Amniotic stem cell (primary cell): ENCODE data around the gene SOX15.
A peak's percentile ranks its signal among the peaks of the same experiment; 100 is the strongest.

Experiments
- DNase-seq: peaks from one replicate; lab custom pipeline; 2025; lab: John Stamatoyannopoulos, UW

Gene SOX15

DNA sequence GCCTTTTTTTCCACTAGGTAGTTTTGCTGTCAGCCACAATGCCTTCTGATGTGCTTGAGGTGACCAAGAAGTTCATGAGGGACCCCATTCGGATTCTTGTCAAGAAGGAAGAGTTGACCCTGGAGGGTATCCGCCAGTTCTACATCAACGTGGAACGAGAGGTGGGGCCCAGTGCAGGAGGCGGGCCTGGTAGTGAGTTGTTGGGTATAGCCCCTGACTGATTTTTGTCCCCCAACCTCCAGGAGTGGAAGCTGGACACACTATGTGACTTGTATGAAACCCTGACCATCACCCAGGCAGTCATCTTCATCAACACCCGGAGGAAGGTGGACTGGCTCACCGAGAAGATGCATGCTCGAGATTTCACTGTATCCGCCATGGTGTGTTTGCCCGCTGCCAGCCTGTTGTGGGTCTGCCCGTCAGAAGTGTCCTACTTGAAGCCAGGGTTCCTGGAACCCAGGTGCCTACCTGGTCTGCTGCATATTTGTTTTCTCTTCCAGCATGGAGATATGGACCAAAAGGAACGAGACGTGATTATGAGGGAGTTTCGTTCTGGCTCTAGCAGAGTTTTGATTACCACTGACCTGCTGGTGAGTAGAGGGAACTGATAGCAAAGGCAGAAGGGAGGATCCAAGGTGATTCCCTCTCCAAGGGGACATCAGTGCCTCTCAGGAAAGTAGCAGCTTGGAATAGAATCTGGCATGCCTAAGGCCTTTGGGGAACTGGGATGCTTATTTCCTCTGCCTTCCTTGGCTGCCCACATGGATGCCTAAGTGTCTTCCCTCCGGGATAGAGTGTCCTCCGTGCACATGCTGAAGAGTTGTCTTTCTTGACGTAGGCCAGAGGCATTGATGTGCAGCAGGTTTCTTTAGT lies 12.3 kb downstream of the SOX15 start:
- no peak for DNase-seq

DNA sequence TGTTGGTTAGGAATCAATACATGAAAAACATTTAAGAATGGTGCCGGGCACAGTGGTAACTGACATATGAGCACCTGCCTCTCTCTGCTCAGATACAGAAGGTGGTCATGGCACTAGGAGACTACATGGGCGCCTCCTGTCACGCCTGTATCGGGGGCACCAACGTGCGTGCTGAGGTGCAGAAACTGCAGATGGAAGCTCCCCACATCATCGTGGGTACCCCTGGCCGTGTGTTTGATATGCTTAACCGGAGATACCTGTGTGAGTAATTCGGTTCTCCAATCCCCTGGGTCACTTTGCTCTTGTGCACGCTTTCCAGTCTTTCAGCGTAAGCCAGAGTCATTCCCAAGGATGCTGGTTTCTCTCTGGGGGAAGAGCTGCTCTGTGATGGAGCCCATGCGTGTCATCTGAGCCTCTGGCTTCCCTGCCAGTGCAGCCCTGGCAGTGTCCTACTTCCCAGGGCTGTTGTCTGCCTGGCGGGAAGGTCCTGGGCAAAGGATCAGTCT lies 13.4 kb downstream of the SOX15 start:
- DNase-seq = no peak

DNA sequence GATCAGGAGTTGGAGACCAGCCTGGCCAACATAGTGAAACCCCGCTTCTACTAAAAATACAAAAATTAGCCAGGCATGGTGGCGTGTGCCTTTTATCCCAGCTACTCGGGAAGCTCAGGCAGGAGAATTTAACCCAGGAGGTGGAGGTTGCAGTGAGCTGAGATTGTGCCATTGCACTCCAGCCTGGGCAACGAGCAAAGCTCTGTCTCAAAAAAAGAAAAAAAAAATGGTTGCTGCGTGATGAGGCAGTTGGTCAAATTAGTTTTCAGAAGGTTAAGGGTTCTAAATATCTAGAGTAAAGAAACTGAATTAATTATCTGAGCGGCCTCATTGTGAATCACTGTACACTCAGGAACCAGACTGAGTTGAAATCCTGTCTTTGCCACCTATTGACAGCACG lies 13.9 kb downstream of the SOX15 start:
- no peak for DNase-seq

DNA sequence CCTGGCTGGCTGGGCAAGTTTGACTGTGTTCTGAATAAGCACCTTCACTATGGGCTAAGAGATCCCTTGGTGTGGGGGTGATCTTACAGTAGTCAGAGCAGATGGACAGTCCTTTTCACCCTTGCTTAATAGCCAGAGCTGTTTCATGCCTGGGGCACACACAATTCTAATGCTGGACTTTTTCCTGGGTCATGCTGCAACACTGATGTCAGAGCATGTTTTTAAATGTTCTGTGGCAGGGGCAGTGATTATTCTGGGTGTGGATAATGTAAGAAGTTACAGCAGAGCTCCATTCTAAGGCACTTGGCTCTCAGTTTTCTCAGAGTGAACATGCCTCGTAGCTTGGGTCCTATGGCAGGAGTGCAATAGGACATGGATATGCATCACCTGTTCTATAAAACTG lies 14.4 kb downstream of the SOX15 start:
- DNase-seq = no peak

DNA sequence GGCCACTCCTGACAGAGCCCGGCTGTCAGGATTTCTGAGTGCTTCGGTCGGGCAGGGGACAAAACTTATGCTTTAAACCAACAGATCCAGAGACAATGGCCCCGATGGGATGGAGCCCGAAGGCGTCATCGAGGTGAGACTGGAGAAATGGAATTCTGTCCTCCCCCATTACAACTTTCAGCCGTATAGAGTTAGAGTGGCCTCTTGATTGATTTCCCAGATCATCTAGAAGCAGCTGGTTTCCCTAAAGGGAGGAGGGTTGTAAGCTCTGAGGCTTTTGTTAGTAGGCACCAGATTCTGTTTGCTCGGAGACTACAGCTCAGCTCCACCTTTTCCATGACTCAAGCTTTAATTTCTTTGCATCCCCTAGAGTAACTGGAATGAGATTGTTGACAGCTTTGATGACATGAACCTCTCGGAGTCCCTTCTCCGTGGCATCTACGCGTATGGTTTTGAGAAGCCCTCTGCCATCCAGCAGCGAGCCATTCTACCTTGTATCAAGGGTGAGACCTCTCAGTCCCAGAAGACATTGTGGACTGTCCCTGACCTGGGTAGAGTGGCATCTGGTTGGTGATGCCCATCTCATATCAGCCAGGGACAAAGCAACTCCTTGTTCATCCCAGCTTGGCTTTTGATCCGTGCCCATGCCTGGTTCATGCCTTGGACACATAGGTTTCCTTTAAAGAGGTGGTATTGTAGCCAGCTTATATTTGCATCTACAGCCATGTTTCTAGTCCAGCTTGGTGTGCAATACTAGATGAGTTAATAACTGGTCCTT lies 15.5 kb downstream of the SOX15 start:
- DNase-seq = no peak

DNA sequence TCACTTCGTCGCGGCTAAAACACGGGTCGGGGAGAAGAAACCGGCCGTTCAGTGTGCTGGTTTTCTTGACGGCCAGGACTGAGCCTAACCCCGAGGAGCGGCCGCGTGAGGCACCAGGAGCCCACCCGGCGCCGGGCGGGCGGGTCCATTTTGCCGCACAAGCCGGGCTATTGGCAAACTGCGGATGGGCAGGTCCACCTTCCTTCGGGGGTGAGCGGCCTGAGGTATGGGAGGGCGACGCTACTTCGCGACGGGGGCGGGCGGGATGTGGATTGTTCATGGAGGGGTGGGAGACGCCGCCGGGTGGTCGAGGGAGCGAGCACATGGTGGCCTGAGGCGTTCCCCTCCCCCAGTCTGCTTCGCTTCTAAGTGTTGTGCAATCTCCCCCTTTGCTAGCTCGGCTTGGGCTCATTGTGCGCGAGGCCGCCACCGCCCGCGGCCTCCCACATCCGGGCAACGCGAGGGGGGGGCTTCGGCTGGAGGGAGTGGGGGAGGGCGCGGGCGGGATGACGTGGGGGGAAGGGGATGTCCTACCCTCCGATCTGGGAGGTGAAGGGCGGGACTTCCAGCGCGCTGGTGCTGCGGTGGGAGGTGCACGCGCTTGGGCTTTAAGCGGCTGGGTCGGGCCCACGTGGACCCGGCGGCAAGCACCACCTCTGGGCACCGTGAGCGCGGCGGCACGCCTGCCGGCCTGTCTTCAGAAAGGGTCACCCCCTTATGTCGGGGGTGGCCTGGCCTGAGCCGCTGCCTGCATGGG lies 16.4 kb downstream of the SOX15 start:
- no peak for DNase-seq

DNA sequence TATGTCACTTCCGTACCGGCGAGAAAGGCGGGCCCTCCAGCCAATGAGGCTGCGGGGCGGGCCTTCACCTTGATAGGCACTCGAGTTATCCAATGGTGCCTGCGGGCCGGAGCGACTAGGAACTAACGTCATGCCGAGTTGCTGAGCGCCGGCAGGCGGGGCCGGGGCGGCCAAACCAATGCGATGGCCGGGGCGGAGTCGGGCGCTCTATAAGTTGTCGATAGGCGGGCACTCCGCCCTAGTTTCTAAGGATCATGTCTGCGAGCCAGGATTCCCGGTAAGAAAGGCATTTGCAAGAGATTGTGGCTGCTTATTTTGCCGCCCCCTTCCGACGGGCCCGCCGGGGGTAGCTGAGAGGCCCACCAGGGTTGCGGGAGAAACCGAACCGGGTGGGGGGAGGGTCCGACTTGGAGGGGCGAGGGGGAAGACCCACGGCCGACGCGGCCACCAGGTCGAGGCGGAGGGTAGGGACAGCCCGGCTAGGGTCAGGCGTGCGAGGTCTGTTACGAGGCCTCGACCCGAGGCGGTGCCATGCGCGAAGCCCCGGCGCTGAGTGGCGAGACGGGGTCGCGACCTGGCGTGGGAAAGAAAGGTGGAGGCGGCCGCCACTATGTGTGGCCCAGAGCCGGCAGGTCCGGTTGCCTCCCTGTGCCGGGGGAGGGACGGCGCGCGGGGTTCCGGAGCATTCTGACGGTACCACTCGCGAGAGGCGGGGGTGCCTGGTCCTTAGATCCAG lies 17.1 kb downstream of the SOX15 start:
- DNase-seq = peak; percentile 99

DNA sequence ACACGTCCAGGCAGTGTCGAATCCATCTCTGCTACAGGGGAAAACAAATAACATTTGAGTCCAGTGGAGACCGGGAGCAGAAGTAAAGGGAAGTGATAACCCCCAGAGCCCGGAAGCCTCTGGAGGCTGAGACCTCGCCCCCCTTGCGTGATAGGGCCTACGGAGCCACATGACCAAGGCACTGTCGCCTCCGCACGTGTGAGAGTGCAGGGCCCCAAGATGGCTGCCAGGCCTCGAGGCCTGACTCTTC lies 17.6 kb downstream of the SOX15 start:
- DNase-seq = no peak

DNA sequence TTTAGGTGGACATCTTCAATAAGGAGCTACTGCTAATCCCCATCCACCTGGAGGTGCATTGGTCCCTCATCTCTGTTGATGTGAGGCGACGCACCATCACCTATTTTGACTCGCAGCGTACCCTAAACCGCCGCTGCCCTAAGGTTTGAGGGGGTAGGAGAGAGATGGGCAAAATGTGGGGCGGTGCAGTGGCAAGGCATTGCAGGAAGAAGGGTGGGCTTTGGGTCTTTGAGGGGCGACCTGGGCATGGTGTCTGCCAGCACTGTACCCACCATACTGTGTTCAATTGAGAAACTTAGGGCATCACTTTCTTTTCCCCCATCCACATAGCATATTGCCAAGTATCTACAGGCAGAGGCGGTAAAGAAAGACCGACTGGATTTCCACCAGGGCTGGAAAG lies 19.5 kb downstream of the SOX15 start:
- DNase-seq = no peak

DNA sequence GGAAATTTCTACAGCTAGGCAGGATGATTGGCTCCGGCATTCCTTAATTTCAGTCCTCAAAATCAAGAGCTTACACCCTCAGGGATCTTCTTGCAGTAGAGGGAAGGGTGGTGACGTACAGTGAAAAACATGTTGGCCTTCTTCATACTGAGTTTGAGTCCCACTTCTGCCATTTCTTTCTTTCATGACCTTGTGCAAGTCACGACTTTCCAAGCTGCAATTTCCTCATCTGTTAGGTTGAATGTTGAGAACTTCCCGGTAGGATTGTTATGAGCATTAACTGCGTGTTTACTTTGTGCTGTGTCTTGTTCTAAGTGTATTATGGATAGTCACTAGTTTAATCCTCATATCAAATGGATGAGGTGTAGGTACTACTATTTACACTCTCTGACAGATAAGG lies 20.3 kb downstream of the SOX15 start:
- DNase-seq = no peak

DNA sequence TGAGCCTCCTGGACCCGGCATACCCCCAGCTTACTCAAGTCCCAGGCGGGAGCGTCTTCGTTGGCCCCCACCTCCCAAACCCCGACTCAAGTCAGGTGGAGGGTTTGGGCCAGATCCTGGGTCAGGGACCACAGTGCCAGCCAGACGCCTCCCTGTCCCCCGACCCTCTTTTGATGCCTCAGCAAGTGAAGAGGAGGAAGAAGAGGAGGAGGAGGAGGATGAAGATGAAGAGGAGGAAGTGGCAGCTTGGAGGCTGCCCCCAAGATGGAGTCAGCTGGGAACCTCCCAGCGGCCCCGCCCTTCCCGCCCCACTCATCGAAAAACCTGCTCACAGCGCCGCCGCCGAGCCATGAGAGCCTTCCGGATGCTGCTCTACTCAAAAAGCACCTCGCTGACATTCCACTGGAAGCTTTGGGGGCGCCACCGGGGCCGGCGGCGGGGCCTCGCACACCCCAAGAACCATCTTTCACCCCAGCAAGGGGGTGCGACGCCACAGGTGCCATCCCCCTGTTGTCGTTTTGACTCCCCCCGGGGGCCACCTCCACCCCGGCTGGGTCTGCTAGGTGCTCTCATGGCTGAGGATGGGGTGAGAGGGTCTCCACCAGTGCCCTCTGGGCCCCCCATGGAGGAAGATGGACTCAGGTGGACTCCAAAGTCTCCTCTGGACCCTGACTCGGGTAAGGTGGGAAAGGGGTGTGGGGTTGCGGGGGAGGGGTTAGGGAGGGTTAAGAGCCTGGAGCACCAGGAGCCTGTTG lies 26.6 kb downstream of the SOX15 start:
- DNase-seq = no peak

DNA sequence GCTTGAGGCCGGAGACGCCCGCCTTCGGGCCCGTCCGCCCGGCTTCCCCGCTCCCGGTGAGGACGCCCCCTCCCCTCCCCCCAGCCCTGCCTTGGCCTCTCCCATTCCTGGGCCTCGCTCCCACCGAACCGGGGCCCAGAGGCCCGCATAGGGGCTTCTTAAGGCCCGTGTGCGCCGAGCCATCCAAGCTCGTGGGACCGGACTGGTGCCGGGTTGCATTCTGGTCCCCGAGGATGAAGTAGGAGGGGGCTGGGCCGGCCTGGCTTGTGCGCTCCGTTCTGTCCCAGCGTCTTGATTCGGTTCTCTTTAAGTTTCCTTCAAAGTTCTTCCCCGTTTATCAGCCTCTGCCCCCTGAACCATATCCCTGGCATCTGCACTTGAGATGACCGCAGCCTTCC lies 27.7 kb downstream of the SOX15 start:
- no peak for DNase-seq

DNA sequence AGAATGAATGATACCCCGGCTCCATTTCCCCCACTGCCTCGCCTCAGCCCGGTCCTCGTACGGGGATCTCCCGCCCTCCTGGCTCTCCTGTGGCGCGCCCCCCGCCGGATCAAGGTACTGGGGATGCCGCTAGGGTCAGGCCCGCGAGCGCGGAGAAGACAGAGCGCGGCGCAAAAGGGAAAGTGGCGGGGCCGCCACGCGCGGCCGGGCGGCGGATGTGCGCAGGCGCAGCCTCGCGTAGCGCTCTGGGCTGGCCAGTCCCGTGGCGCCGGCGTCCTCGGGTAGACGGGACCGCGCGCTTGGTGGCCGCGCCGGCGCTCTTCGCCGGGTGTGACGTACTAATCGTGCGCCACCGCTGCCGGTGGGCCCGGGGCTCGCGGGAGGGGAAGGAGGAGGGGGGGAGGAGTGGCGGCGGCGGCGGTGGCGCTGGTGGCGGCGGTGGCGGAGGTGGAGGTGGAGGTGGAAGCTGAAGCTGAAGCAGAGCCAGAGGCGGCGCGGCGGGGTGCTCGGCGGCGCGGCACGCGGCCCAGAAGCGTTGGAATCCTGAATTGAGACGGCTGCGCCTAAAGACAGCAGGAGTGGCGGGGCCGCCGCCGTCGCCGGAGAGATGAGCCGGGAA lies 28.2 kb downstream of the SOX15 start, which contains the start of gene SENP3:
Gene SENP3, plus strand, starts transcription at position 331 of the 619 bp plus-strand sequence. CDS start 1,158 bp downstream, outside the sequence.
- DNase-seq = peak; percentile 79

DNA sequence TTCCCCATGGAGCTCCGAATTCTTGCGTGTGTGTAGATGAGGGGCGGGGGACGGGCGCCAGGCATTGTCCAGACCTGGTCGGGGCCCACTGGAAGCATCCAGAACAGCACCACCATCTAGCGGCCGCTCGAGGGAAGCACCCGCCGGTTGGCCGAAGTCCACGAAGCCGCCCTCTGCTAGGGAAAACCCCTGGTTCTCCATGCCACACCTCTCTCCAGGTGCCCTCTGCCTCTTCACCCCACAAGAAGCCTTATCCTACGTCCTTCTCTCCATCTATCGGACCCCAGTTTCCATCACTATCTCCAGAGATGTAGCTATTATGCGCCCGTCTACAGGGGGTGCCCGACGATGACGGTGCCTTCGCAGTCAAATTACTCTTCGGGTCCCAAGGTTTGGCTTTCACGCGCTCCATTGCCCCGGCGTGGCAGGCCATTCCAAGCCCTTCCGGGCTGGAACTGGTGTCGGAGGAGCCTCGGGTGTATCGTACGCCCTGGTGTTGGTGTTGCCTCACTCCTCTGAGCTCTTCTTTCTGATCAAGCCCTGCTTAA lies 28.8 kb downstream of the SOX15 start:
- peak; percentile 89 for DNase-seq

DNA sequence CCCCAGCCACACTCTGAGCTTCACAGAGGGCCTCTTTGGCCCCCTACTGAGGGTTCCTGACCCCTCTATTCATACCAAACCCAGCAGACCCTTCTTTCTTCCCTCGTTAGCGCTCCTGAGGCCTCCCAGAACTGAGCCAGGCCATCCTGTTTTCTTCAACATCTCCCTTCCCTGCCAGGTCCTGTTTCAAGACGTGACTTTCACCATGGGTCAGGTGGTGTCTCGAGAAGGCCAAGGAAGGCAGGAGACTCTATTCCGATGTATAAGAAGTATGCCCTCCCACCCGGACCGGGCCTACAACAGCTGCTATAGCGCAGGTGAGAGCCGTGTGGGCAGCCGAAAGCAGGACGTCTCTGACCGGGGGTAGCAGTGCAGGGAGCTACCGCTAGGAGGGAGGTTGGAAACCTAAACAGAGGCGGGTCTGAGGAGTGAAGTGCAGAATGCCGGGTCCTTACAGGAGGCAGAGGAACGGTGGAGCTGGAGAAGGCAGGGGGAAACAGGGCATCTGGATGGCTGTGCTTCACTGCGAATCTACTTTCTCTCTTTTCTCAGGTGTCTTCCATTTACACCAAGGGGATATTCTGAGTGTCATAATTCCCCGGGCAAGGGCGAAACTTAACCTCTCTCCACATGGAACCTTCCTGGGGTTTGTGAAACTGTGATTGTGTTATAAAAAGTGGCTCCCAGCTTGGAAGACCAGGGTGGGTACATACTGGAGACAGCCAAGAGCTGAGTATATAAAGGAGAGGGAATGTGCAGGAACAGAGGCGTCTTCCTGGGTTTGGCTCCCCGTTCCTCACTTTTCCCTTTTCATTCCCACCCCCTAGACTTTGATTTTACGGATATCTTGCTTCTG lies 29.5 kb downstream of the SOX15 start:
- DNase-seq = no peak

DNA sequence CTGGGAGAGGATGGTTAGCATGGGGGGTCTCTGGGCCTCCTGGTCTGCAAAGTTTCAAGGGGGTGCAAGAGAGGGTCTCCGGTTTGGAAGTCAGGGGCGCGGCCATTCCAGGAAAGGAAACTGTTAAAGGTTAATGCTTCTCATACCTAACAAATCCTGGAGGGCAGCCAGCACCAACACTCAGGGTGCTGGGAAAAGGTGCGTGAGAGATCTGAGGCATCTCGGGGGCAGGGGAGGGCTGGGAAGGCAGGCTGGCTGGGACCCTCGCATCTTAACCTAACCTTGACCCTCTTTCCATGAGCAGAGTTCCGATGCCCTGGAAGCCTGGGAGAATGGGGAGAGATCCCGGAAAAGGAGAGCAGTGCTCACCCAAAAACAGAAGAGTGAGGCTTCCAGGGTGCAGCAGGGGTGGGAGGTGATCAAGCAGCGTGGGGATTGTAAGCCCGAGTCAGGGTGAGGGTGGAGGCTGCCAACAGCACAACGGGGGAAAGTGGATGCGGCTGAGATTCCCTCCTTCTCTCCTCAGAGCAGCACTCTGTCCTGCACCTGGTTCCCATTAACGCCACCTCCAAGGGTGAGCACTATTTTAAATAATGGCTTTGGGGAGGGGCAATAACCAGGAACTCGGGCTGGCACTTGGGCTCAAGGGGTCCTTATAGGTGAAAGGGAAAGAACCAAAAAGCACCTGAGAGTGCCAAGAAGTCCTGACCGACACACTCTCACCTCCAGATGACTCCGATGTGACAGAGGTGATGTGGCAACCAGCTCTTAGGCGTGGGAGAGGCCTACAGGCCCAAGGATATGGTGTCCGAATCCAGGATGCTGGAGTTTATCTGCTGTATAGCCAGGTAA lies 30.3 kb downstream of the SOX15 start:
- DNase-seq = no peak

DNA sequence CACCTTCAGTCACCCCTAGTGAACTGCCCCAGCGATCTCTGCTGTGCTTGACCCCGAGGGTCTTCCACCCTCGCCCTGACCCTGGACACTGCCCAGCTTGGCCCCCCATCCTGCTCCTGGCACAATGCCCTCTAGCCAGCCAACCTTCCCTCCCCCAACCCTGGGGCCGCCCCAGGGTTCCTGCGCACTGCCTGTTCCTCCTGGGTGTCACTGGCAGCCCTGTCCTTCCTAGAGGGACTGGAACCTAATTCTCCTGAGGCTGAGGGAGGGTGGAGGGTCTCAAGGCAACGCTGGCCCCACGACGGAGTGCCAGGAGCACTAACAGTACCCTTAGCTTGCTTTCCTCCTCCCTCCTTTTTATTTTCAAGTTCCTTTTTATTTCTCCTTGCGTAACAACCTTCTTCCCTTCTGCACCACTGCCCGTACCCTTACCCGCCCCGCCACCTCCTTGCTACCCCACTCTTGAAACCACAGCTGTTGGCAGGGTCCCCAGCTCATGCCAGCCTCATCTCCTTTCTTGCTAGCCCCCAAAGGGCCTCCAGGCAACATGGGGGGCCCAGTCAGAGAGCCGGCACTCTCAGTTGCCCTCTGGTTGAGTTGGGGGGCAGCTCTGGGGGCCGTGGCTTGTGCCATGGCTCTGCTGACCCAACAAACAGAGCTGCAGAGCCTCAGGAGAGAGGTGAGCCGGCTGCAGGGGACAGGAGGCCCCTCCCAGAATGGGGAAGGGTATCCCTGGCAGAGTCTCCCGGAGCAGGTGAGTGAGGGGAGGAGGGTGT lies 31.2 kb downstream of the SOX15 start, which contains the start of gene TNFSF13:
Gene TNFSF13, plus strand, starts transcription at position 207 of the 776 bp plus-strand sequence. Its CDS starts 290 bp downstream, at position 497.
- DNase-seq = no peak
